ENCODE data around the gene SP1. TPM values are rescaled to one million over a fixed set of nuclear protein-coding genes. Genes with fewer than 3 reads are reported as not detected.

The SP1 gene
- total RNA-seq (2022; extraction: Qiagen RNA extraction; ENCODE audit: low read depth), result 18.8 to 25.1 TPM (median 24.2 TPM) in 5 replicates

DNA sequence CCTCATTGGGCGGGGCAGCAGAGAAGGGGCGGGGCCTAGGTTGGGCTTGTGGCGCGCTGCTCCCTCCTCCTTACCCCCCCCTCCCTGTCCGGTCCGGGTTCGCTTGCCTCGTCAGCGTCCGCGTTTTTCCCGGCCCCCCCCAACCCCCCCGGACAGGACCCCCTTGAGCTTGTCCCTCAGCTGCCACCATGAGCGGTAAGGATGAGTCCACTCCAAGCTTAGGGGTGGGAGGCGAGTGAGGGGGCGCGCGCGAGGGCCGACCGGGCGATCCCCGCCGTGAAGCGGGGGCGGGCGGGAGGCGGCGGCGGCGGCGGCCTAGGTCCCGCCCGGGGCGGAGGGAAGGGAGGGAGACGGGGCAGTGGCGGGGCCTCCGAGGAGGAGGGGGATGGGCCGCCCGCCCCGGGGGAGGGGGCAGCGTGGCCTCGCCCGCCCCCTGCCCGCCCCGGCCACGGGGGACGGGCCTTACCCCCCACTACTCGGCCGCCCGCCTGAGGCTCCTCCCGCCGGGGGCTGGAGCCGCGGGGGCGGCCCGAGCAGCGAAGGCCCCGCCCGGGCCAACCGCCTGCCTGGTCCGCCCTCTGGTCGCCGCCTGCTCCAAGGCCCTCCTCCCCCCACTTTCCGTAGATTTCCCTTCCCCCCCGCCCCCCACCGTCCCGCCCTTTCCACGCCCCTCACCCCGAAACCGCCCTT is at the start of gene SP1:
SP1 (plus strand) TSS at position 73 of the 690 bp plus-strand sequence; CDS start at position 189, 116 bp downstream.

DNA sequence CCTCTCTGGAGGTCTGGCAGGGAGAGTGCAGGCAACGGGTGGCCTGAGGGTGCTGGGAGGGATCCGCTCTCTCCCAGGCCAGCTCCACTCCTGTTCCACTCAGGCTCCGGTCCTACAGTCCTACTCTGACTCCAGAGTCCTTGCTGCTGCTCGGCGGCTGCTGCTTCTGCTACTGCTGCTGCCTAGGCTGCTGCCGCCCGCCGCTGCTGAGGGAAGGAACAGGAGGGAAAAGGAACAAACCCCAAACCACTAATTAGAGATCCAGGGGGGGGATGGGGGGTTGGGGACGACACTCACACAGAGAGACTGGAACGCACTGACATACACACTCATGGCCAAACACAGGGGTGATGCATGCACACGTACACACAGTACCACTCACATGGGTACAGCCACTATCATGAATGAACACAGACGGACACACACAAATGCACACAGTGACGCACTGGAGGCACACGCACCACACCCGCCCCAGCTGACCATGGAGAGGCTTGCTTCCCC is 43.7 kb upstream of the SP1 start, which contains the start of gene SP7:
SP7 (minus strand) TSS at position 174 of the 501 bp plus-strand sequence. CDS start 708 bp downstream, outside the sequence.

DNA sequence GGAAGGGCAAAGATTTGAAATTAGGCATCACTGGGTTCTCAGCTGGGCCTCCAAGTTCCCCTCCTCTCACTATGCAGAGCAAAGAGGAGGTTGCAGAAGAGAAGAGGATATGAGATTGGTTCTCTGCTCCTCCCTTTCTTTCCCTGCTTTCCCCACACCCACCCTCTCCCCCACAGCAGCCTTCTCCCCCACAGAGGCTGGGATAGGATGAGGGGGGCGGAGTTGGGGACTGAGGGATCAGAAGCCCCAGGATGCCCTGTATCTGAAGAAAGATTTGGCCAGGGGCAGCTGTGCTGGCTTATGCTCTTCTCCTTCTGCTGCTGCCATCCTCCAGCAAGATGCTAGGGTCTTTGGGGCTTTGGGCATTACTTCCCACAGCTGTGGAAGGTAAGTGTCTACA is 43.6 kb downstream of the SP1 start, which contains the start of gene AMHR2:
AMHR2 (plus strand) TSS at position 259 of the 400 bp plus-strand sequence; CDS start at position 339, 80 bp downstream.

DNA sequence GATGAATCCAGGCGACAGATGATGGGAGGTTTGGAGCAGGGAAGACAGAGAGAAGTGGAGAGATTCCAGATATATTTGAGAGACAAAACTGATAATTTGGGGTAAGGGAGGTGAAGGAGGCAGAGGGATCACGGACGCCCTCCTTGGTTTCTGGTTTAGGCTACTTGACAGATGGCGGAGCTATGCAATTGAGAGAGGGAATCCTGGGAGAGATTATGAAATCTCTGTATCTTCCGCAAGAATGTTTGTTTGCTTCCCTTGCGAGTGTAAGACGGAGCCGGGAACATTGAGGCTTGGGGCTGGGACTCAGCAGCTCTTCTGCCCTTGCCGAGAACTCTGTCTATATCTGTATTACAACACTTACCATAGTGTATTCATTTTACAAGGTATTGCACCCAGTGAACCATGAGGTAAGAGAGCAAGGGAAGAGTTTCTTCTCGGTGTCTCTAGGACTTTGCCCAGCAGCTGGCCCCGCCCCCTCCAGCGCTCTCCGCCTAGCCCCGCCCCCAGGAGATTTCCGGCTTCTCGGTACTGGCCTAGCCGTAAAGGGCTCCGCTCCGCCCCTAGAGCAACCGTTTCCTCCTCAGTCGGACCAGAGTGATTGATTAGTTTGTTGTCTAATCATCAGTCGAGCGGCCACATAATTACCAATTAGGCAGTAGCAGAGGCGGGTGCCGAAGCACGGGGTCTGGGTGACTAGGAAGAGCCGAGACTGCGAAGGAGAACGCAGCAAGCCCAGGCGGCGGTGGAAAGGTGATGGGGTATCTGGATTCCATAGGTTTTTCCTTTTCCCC is 61.3 kb downstream of the SP1 start, which contains the start of gene PRR13:
PRR13 (plus strand) TSS at position 695 of the 794 bp plus-strand sequence. CDS start 981 bp downstream, outside the sequence.

DNA sequence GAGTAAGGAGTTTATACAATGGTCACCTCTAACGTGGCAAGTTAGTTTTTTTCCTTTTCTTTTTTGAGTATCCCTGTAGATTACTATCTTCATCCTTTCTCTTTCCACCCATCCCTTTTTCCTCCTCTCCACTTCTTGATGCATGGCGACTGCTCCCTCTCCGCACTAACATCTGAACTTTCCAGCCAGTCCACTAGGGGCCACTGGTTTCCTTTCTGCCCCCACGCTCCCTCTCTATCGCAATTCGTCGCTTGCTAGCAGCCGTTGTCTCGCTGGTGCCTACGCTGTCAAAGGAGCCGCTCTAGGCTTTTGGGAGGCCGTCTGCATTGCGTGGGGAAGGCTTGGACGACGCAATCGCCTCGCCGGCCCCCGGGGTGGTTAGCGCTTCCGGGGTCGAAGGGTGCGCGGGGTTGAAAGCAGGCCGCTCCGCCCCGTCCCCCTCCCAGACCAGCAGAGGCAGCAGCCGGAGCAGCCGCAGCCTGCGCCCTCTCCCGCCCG is 71.7 kb downstream of the SP1 start, which contains the start of gene PCBP2:
PCBP2 (plus strand) TSS at position 442 of the 498 bp plus-strand sequence. CDS start 2,699 bp downstream, outside the sequence.

Other genes starting within 250 kb of the SP1 start
- 13.0 to 17.4 TPM (median 14.9 TPM) in 5 replicates for gene ZNF740, start 199.5 kb upstream of the SP1 start, total RNA-seq (2022; extraction: Qiagen RNA extraction; ENCODE audit: low read depth)
- 4.3 to 7.9 TPM (median 5.4 TPM) in 5 replicates for gene CSAD, start 199.3 kb upstream of the SP1 start, total RNA-seq (2022; extraction: Qiagen RNA extraction; ENCODE audit: low read depth)
- gene ITGB7, start 172.9 kb upstream of the SP1 start, total RNA-seq (2022; extraction: Qiagen RNA extraction; ENCODE audit: low read depth), result 0.29 to 0.56 TPM (median 0.45 TPM) in 5 replicates
- 25.8 to 32.8 TPM (median 30.4 TPM) in 5 replicates for gene RARG, start 148.0 kb upstream of the SP1 start, total RNA-seq (2022; extraction: Qiagen RNA extraction; ENCODE audit: low read depth)
- 18.7 to 21.3 TPM (median 19.6 TPM) in 5 replicates for gene ESPL1, start 111.9 kb upstream of the SP1 start, total RNA-seq (2022; extraction: Qiagen RNA extraction; ENCODE audit: low read depth)
- 469 to 566 TPM (median 535 TPM) in 5 replicates for gene PFDN5, start 84.6 kb upstream of the SP1 start, total RNA-seq (2022; extraction: Qiagen RNA extraction; ENCODE audit: low read depth)
- 75.0 to 112 TPM (median 95.8 TPM) in 5 replicates for gene MYG1, start 80.5 kb upstream of the SP1 start, total RNA-seq (2022; extraction: Qiagen RNA extraction; ENCODE audit: low read depth)
- gene AAAS, start 58.6 kb upstream of the SP1 start, total RNA-seq (2022; extraction: Qiagen RNA extraction; ENCODE audit: low read depth), result 77.3 to 86.9 TPM (median 80.2 TPM) in 5 replicates
- gene SP7, start 43.8 kb upstream of the SP1 start, total RNA-seq (2022; extraction: Qiagen RNA extraction; ENCODE audit: low read depth), result 0.02 to 0.06 TPM in 2 of 5 replicates, not detected in the others
- 1.1 to 2.7 TPM (median 1.8 TPM) in 5 replicates for gene AMHR2, start 43.7 kb downstream of the SP1 start, total RNA-seq (2022; extraction: Qiagen RNA extraction; ENCODE audit: low read depth)
- gene PRR13, start 61.6 kb downstream of the SP1 start, total RNA-seq (2022; extraction: Qiagen RNA extraction; ENCODE audit: low read depth), result 303 to 418 TPM (median 388 TPM) in 5 replicates
- gene PCBP2, start 71.9 kb downstream of the SP1 start, total RNA-seq (2022; extraction: Qiagen RNA extraction; ENCODE audit: low read depth), result 640 to 686 TPM (median 662 TPM) in 5 replicates
- 13.0 to 16.5 TPM (median 14.7 TPM) in 5 replicates for gene MAP3K12, start 119.3 kb downstream of the SP1 start, total RNA-seq (2022; extraction: Qiagen RNA extraction; ENCODE audit: low read depth)
- 47.6 to 65.0 TPM (median 60.5 TPM) in 5 replicates for gene TARBP2, start 121.1 kb downstream of the SP1 start, total RNA-seq (2022; extraction: Qiagen RNA extraction; ENCODE audit: low read depth)
- gene NPFF, start 127.3 kb downstream of the SP1 start, total RNA-seq (2022; extraction: Qiagen RNA extraction; ENCODE audit: low read depth), result not detected in 5 replicates
- gene ATF7, start 246.2 kb downstream of the SP1 start, total RNA-seq (2022; extraction: Qiagen RNA extraction; ENCODE audit: low read depth), result 17.9 to 18.8 TPM (median 18.4 TPM) in 5 replicates